GM23338 (cell line): ENCODE data around the gene PMVK. TPM values are rescaled to one million over a fixed set of nuclear protein-coding genes. Genes with fewer than 3 reads are reported as not detected.

ENCODE experiments used
- EZH2 ChIP-seq: fragments of 200-600 bp; sonication (generic); IDR thresholded peaks from one replicate; pipeline ENCODE4 v1.8.0; 2017; ENCODE audit warnings: antibody characterized with exemption, mild to moderate bottlenecking, low read depth; ENCODE audit not compliant: unreplicated experiment
- EZH2phosphoT487 ChIP-seq: fragments of 200-600 bp; sonication (generic); IDR thresholded peaks from one replicate; pipeline ENCODE4 v1.8.1; 2018; ENCODE audit warnings: antibody characterized with exemption; ENCODE audit not compliant: unreplicated experiment
- NANOG ChIP-seq: IDR thresholded peaks from 2 replicates; pipeline ENCODE4 v1.6.1; 2016; ENCODE audit warnings: antibody characterized with exemption, borderline replicate concordance
- ZNF114 ChIP-seq: fragments of 250-450 bp; sonication (Bioruptor Pico); IDR thresholded peaks from 2 replicates; pipeline ENCODE4 v1.5.0; 2020; ENCODE audit warnings: mild to moderate bottlenecking, moderate library complexity
- ZNF331 ChIP-seq: fragments of 250-450 bp; sonication (Bioruptor Pico); IDR thresholded peaks from 2 replicates; pipeline ENCODE4 v1.5.0; 2020; ENCODE audit warnings: low read depth, mild to moderate bottlenecking, moderate library complexity
- microRNA-seq: library from miRNA; unstranded; fragments of <30 nt; microRNA quantifications from one replicate; pipeline ENCODE4, GENCODE V29; 2017
- polyA plus RNA-seq: library from polyadenylated mRNA; unstranded; fragments of >200 nt; fragmentation: Nextera tagmentation; extraction: Ambion mirVana; gene quantifications from 2 replicates; pipeline ENCODE4 v1.2.1, GENCODE V29; 2016
- small RNA-seq: library from RNA; depleted of rRNA; stranded (forward); fragments of <200 nt; gene quantifications from one replicate; pipeline ENCODE3, GENCODE V24; 2014; ENCODE audit warnings: low replicate concordance
- total RNA-seq: library from RNA; depleted of rRNA; stranded (reverse); fragments of >200 nt; shearing (Covaris generic); gene quantifications from 2 replicates; pipeline ENCODE4 v1.2.3, GENCODE V29; 2014; rRNA removed
- TF ChIP-seq, protein P1 (sequence below): IDR thresholded peaks from one replicate; pipeline ENCODE4 v1.6.1; 2018; ENCODE audit warnings: antibody characterized with exemption; ENCODE audit not compliant: unreplicated experiment
- TF ChIP-seq, protein P2 (sequence below), 2 experiments: fragments of 200-600 bp in 1 of 2; sonication (generic) in 1 of 2; conservative IDR thresholded peaks; 2 replicates each; pipeline versions ENCODE4 v1.5.1 to v1.6.1; 2016 to 2017; ENCODE audit warnings: antibody characterized with exemption in 2 of 2, low read depth in 2 of 2, mild to moderate bottlenecking in 2 of 2, moderate library complexity in 1 of 2

PMVK gene
- total and polyA plus RNA-seq, 2 experiments from 2014 or later, result 8.1 to 25.0 TPM

DNA sequence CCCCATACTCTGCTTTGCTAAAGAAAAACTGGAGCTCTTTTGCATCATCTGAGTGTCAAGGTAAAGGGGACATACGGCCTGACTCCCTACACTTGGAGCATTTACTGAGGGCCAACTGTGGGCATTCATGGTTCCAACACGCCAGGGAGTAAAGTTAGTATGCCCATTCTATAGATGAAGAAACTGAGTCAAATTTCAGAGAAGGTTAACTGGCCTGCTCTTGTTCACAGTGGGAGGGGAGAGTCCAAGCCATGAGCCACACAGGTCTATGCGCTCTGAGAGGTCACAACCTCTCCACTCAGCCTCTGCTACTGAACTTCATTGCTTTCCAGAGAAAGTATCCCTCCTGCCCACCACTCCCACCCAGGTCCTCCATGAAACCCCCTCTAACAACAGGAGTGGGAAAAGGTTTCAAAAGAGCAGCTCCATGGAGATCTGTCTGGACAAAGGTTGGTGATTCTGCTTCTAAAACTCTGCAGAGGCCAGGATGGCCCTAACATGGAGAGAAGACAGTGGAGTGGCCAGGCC, 59.6 kb downstream of the PMVK start (continued):
- TF ChIP-seq, protein P1, sequence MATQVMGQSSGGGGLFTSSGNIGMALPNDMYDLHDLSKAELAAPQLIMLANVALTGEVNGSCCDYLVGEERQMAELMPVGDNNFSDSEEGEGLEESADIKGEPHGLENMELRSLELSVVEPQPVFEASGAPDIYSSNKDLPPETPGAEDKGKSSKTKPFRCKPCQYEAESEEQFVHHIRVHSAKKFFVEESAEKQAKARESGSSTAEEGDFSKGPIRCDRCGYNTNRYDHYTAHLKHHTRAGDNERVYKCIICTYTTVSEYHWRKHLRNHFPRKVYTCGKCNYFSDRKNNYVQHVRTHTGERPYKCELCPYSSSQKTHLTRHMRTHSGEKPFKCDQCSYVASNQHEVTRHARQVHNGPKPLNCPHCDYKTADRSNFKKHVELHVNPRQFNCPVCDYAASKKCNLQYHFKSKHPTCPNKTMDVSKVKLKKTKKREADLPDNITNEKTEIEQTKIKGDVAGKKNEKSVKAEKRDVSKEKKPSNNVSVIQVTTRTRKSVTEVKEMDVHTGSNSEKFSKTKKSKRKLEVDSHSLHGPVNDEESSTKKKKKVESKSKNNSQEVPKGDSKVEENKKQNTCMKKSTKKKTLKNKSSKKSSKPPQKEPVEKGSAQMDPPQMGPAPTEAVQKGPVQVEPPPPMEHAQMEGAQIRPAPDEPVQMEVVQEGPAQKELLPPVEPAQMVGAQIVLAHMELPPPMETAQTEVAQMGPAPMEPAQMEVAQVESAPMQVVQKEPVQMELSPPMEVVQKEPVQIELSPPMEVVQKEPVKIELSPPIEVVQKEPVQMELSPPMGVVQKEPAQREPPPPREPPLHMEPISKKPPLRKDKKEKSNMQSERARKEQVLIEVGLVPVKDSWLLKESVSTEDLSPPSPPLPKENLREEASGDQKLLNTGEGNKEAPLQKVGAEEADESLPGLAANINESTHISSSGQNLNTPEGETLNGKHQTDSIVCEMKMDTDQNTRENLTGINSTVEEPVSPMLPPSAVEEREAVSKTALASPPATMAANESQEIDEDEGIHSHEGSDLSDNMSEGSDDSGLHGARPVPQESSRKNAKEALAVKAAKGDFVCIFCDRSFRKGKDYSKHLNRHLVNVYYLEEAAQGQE, result no peak
- TF ChIP-seq ZNF331 (CRISPR knock-in tag) (no peak), NANOG (no peak), ZNF114 (CRISPR knock-in tag) (no peak), EZH2 (no peak), EZH2phosphoT487 (no peak)
- TF ChIP-seq, protein P2, sequence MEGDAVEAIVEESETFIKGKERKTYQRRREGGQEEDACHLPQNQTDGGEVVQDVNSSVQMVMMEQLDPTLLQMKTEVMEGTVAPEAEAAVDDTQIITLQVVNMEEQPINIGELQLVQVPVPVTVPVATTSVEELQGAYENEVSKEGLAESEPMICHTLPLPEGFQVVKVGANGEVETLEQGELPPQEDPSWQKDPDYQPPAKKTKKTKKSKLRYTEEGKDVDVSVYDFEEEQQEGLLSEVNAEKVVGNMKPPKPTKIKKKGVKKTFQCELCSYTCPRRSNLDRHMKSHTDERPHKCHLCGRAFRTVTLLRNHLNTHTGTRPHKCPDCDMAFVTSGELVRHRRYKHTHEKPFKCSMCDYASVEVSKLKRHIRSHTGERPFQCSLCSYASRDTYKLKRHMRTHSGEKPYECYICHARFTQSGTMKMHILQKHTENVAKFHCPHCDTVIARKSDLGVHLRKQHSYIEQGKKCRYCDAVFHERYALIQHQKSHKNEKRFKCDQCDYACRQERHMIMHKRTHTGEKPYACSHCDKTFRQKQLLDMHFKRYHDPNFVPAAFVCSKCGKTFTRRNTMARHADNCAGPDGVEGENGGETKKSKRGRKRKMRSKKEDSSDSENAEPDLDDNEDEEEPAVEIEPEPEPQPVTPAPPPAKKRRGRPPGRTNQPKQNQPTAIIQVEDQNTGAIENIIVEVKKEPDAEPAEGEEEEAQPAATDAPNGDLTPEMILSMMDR (conservative IDR thresholded peaks at IDR 0.05; ENCODE audit: low read depth in 2 of 2), result no peak

Small RNAs within 50 kb of the gene (microRNA-seq; reads per million reads assigned to microRNA genes)
- gene MIR4258, result not detected

Small RNAs within 50 kb of the gene (small RNA-seq; reads per million reads assigned to genes)
- gene MIR4258, result not detected
- gene RF00017, result not detected

Other genes starting within 250 kb of the PMVK start
- 1.9 and 4.0 TPM in 2 replicates for gene KCNN3, start 66.4 kb downstream of the PMVK start, total RNA-seq
- 3.0 and 3.1 TPM in 2 replicates for gene KCNN3, start 66.4 kb downstream of the PMVK start, polyA plus RNA-seq
- gene PBXIP1, start 19.4 kb upstream of the PMVK start, total RNA-seq, result 29.6 and 31.8 TPM in 2 replicates
- gene PBXIP1, start 19.4 kb upstream of the PMVK start, polyA plus RNA-seq, result 6.5 and 7.0 TPM in 2 replicates
- 28.7 and 29.0 TPM in 2 replicates for gene PYGO2, start 25.1 kb upstream of the PMVK start, total RNA-seq
- gene PYGO2, start 25.1 kb upstream of the PMVK start, polyA plus RNA-seq, result 11.0 and 13.2 TPM in 2 replicates
- 196 and 211 TPM in 2 replicates for gene SHC1, start 34.0 kb upstream of the PMVK start, total RNA-seq
- gene SHC1, start 34.0 kb upstream of the PMVK start, polyA plus RNA-seq, result 108 and 117 TPM in 2 replicates
- 296 and 392 TPM in 2 replicates for gene CKS1B, start 38.0 kb upstream of the PMVK start, total RNA-seq
- gene CKS1B, start 38.0 kb upstream of the PMVK start, polyA plus RNA-seq, result 562 and 617 TPM in 2 replicates
- 71.4 and 75.0 TPM in 2 replicates for gene FLAD1, start 46.6 kb upstream of the PMVK start, total RNA-seq
- 72.8 and 74.5 TPM in 2 replicates for gene FLAD1, start 46.6 kb upstream of the PMVK start, polyA plus RNA-seq
- gene LENEP, start 56.9 kb upstream of the PMVK start, total RNA-seq, result 1.5 and 1.6 TPM in 2 replicates
- not detected in 2 replicates for gene LENEP, start 56.9 kb upstream of the PMVK start, polyA plus RNA-seq
- 19.3 and 32.6 TPM in 2 replicates for gene ZBTB7B, start 66.1 kb upstream of the PMVK start, total RNA-seq
- 3.6 TPM in 2 replicates for gene ZBTB7B, start 66.1 kb upstream of the PMVK start, polyA plus RNA-seq
- not detected in 2 replicates for gene DCST2, start 97.1 kb upstream of the PMVK start, total RNA-seq
- 0.28 and 0.78 TPM in 2 replicates for gene DCST2, start 97.1 kb upstream of the PMVK start, polyA plus RNA-seq
- not detected in 2 replicates for gene DCST1, start 97.1 kb upstream of the PMVK start, total RNA-seq
- gene DCST1, start 97.1 kb upstream of the PMVK start, polyA plus RNA-seq, result not detected in 2 replicates
- 25.9 and 31.1 TPM in 2 replicates for gene ADAM15, start 114.6 kb upstream of the PMVK start, total RNA-seq
- 24.2 and 25.9 TPM in 2 replicates for gene ADAM15, start 114.6 kb upstream of the PMVK start, polyA plus RNA-seq
- gene EFNA4, start 127.0 kb upstream of the PMVK start, total RNA-seq, result 22.9 and 25.0 TPM in 2 replicates
- 11.1 and 16.4 TPM in 2 replicates for gene EFNA4, start 127.0 kb upstream of the PMVK start, polyA plus RNA-seq
- gene EFNA3, start 142.1 kb upstream of the PMVK start, total RNA-seq, result 13.6 and 14.5 TPM in 2 replicates
- 10.3 and 13.5 TPM in 2 replicates for gene EFNA3, start 142.1 kb upstream of the PMVK start, polyA plus RNA-seq
- 2.1 and 5.1 TPM in 2 replicates for gene EFNA1, start 191.2 kb upstream of the PMVK start, total RNA-seq
- 3.2 and 5.1 TPM in 2 replicates for gene EFNA1, start 191.2 kb upstream of the PMVK start, polyA plus RNA-seq
- gene SLC50A1, start 199.1 kb upstream of the PMVK start, total RNA-seq, result 30.0 and 50.5 TPM in 2 replicates
- gene SLC50A1, start 199.1 kb upstream of the PMVK start, polyA plus RNA-seq, result 63.9 and 65.4 TPM in 2 replicates
- 13.6 and 19.2 TPM in 2 replicates for gene DPM3, start 203.8 kb upstream of the PMVK start, total RNA-seq
- 71.4 and 76.5 TPM in 2 replicates for gene DPM3, start 203.8 kb upstream of the PMVK start, polyA plus RNA-seq
- gene KRTCAP2, start 236.6 kb upstream of the PMVK start, total RNA-seq, result 101 and 106 TPM in 2 replicates
- 579 and 628 TPM in 2 replicates for gene KRTCAP2, start 236.6 kb upstream of the PMVK start, polyA plus RNA-seq
- gene TRIM46, start 237.1 kb upstream of the PMVK start, total RNA-seq, result 15.4 and 18.8 TPM in 2 replicates
- gene TRIM46, start 237.1 kb upstream of the PMVK start, polyA plus RNA-seq, result 7.4 and 8.1 TPM in 2 replicates